Measurements from ENCODE around the gene STK32B.

The STK32B gene

DNA sequence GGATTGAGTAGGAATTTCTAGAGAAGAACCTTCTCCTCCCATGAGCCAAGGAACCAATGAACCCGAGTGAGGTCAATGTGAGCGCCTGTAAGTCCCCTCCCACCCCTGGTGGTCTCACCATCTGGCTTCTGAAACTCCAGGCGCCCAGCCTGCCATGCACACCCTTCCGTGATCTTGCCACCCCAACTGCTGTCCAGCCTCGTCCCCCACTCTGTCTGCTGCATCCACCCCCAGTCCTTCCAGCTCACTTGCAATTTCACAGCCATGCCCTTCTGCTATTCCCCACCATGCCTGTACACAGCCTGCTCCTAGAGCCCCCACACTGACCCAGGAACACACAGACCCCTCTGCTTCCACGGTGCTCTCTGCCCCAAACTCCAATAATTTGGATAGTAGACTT, 323.7 kb downstream of the STK32B start:
- DNase-seq (ENCODE audit: low read depth): no peak
- TF ChIP-seq CTCF (conservative IDR thresholded peaks at IDR 0.05; ENCODE audit: low read depth, low read length): no peak
- no peak overlapping the region for H3K4me3 ChIP-seq (ENCODE audit: low read length)

GRCh38 chr4:5376015-5376414, 324.7 kb downstream of the STK32B start:
- H3K4me3 ChIP-seq (ENCODE audit: low read length): no peak overlapping the region
- no peak for TF ChIP-seq CTCF (conservative IDR thresholded peaks at IDR 0.05; ENCODE audit: low read depth, low read length)

GRCh38 chr4:5378002-5378401, 326.7 kb downstream of the STK32B start:
- TF ChIP-seq CTCF (conservative IDR thresholded peaks at IDR 0.05; ENCODE audit: low read depth, low read length): peak; percentile 47
- DNase-seq (ENCODE audit: low read depth): no peak
- no peak overlapping the region for H3K4me3 ChIP-seq (ENCODE audit: low read length)

More at GRCh38 chr4:5376015-5376414, 324.7 kb downstream of the STK32B start:
- DNase-seq (ENCODE audit: low read depth): no peak

GRCh38 chr4:5379895-5380294, 328.6 kb downstream of the STK32B start:
- no peak overlapping the region for H3K4me3 ChIP-seq (ENCODE audit: low read length)
- no peak for DNase-seq (ENCODE audit: low read depth)
- no peak for TF ChIP-seq CTCF (conservative IDR thresholded peaks at IDR 0.05; ENCODE audit: low read depth, low read length)

DNA sequence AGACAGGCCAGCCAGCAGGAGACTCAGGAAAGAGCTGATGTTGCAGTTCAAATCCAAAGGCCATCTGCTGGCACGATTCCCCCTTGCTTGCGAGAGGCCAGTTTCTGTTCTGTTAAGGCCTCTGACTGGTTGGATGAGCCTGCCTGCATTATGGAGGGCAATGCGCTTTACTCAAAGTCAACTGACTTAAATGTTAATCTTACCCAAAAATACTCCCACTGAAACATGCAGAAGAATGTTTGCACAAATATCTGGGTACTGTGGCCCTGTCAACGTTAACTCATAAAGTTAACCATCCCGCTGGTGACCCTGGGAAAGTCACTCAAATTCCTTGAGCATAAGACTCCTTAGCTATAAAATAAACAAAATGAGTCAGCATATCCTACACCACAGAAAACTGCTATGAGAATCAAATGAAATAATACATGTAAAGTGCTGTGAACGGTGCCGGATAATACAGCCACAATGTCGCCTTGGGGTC, 330.7 kb downstream of the STK32B start:
- no peak for TF ChIP-seq CTCF (conservative IDR thresholded peaks at IDR 0.05; ENCODE audit: low read depth, low read length)
- peak; percentile 59 for DNase-seq (ENCODE audit: low read depth)
- H3K4me3 ChIP-seq (ENCODE audit: low read length): no peak overlapping the region

DNA sequence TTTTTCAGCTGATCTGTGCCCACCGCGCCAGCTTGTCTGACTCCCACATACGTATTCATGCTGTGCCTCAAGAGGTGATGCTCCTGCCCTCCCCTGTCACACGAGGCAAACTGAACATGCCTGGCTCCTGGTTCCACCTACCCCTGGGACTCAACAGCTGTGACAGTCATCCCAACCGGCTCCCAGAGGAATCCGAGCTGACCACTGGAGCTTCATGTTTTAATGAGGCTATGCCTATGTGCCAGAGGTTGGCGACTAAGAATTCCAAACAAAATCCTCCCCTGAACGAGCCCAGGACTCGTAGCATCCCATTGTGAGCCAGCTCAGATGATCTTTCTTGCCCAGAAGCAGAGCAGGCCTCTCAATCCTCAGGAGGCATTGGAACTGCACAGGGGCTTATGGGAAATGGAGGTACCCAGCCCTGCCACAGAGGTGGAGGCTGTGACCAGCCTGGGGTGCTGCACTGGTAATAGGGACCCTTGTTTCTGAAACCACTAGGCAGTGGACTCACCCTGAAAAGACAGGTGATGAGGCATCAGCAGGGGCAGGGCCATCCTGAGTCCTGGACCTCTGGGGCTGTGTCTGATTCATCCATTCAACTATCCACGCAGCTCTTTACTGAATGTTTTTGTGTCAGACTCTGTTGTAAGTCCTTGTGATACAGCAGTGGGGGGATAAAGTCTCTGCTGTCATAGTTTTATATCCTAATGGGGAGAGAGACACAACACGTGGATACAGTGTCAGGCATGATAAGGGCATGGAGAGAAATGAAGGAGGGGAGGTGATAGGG, 332.1 kb downstream of the STK32B start:
- no peak for DNase-seq (ENCODE audit: low read depth)
- no peak overlapping the region for H3K4me3 ChIP-seq (ENCODE audit: low read length)
- TF ChIP-seq CTCF (conservative IDR thresholded peaks at IDR 0.05; ENCODE audit: low read depth, low read length): no peak

- H3K4me3 ChIP-seq (ENCODE audit: low read length): no peak overlapping the region
- no peak for DNase-seq (ENCODE audit: low read depth)
- TF ChIP-seq CTCF (conservative IDR thresholded peaks at IDR 0.05; ENCODE audit: low read depth, low read length): no peak
Measured at GRCh38 chr4:5385741-5386311, 334.5 kb downstream of the STK32B start.
